IMR-90 (cell line): ENCODE data around the gene PRKN. TPM values are rescaled to one million over a fixed set of nuclear protein-coding genes. Genes with fewer than 3 reads are reported as not detected.
"Not testable (repeated sequence)": the region's sequence is repeated elsewhere in the genome, so short reads cannot be mapped to it uniquely, and the experiment has no call there.

Experiments
- ATAC-seq: fragments of 200-7000 bp; cut with Tn5 transposase; 2 replicates; pipeline ENCODE4 v1.9.1; 2020; ENCODE audit warnings: low read depth, mild to moderate bottlenecking, moderate library complexity
- BruUV-seq: library from RNA; stranded (reverse); fragments of 400-500 nt; replicated peaks from 2 replicates; lab custom pipeline; 2021; lab: Mats Ljungman, UMichigan
- CTCF ChIA-PET: fragments of 300-600 bp; formaldehyde crosslinking; extraction: SDS; loops from one replicate; lab custom pipeline; 2021; ENCODE audit warnings: antibody characterized with exemption; lab: Yijun Ruan, JAX
- POLR2A ChIA-PET: fragments of 300-600 bp; sonication (Branson Sonifier 250); formaldehyde crosslinking; loops from one replicate; lab custom pipeline; 2022; ENCODE audit warnings: antibody characterized with exemption; ENCODE audit not compliant: unreplicated experiment; lab: Charles Lee
- DNase-seq: peaks from one replicate; pipeline ENCODE4 v3.0.0; 2013
- H2AFZ ChIP-seq: replicated peaks from 2 replicates; pipeline ENCODE3; 2013; ENCODE audit warnings: low read length, mild to moderate bottlenecking; ENCODE audit not compliant: poor library complexity
- H2AK5ac ChIP-seq: 2 replicates; pipeline ENCODE4 v1.6.1; 2013; ENCODE audit warnings: low read depth, low read length, inconsistent platforms
- H2AK9ac ChIP-seq: replicated peaks from 2 replicates; pipeline ENCODE3; 2013; ENCODE audit warnings: mild to moderate bottlenecking, low read depth, low read length, moderate library complexity; ENCODE audit not compliant: poor library complexity
- H2BK120ac ChIP-seq: 2 replicates; pipeline ENCODE4 v1.6.1; 2013; ENCODE audit warnings: low read depth, low read length, inconsistent platforms
- H2BK15ac ChIP-seq: 3 replicates; pipeline ENCODE4 v1.6.1; 2013; ENCODE audit warnings: low read depth, low read length, inconsistent platforms
- H2BK20ac ChIP-seq: 2 replicates; pipeline ENCODE4 v1.6.1; 2013; ENCODE audit warnings: low read depth, mild to moderate bottlenecking, inconsistent platforms, low read length, moderate library complexity
- H2BK5ac ChIP-seq: 2 replicates; pipeline ENCODE4 v1.6.1; 2013; ENCODE audit warnings: mild to moderate bottlenecking, low read depth, low read length, inconsistent platforms; ENCODE audit not compliant: poor library complexity, severe bottlenecking
- H3K14ac ChIP-seq: replicated peaks from 2 replicates; pipeline ENCODE4 v1.6.1; 2013; ENCODE audit warnings: low read depth, low read length, inconsistent platforms
- H3K18ac ChIP-seq: 2 replicates; pipeline ENCODE4 v1.6.1; 2013; ENCODE audit warnings: low read depth, low read length, control low read depth
- H3K23ac ChIP-seq: 2 replicates; pipeline ENCODE4 v1.6.1; 2013; ENCODE audit warnings: low read depth, low read length, inconsistent platforms
- H3K27ac ChIP-seq: 2 replicates; pipeline ENCODE4 v1.5.1; 2013; ENCODE audit warnings: mild to moderate bottlenecking, control low read depth, low read length; ENCODE audit not compliant: insufficient read depth
- H3K27me3 ChIP-seq: 2 replicates; pipeline ENCODE4 v1.6.1; 2013; ENCODE audit warnings: low read length; ENCODE audit not compliant: control insufficient read depth, insufficient read depth
- H3K36me3 ChIP-seq: 2 replicates; pipeline ENCODE4 v1.6.1; 2013; ENCODE audit warnings: low read length, mixed read lengths; ENCODE audit not compliant: control insufficient read depth, insufficient read depth
- H3K4ac ChIP-seq: 2 replicates; pipeline ENCODE4 v1.6.1; 2013; ENCODE audit warnings: low read depth, low read length, inconsistent platforms
- H3K4me1 ChIP-seq: 2 replicates; pipeline ENCODE4 v1.6.1; 2013; ENCODE audit warnings: low read length, mixed read lengths; ENCODE audit not compliant: control insufficient read depth, insufficient read depth
- H3K4me2 ChIP-seq: 2 replicates; pipeline ENCODE4 v1.6.1; 2013; ENCODE audit warnings: low read depth, mild to moderate bottlenecking, control low read depth, low read length, moderate library complexity
- H3K4me3 ChIP-seq: 2 replicates; pipeline ENCODE4 v1.5.1; 2013; ENCODE audit warnings: low read depth, mild to moderate bottlenecking, control low read depth, low read length, moderate library complexity; ENCODE audit not compliant: insufficient read depth
- H3K56ac ChIP-seq: 2 replicates; pipeline ENCODE4 v1.6.1; 2013; ENCODE audit warnings: low read length, inconsistent platforms; ENCODE audit not compliant: insufficient read depth; ENCODE audit errors: extremely low read depth
- H3K79me1 ChIP-seq, 2 experiments: 2 replicates each; pipeline ENCODE4 v1.6.1; 2013; ENCODE audit warnings: low read length in 2 of 2, inconsistent platforms in 1 of 2, low read depth in 1 of 2
- H3K9ac ChIP-seq: 2 replicates; pipeline ENCODE4 v1.6.1; 2013; ENCODE audit warnings: low read depth, low read length, control low read depth
- H3K9me1 ChIP-seq: 2 replicates; pipeline ENCODE4 v1.6.1; 2013; ENCODE audit warnings: low read length, inconsistent platforms; ENCODE audit not compliant: insufficient read depth
- H3K9me3 ChIP-seq: 2 replicates; pipeline ENCODE4 v1.6.1; 2013; ENCODE audit warnings: low read length; ENCODE audit not compliant: control insufficient read depth, insufficient read depth
- H4K20me1 ChIP-seq: 2 replicates; pipeline ENCODE4 v1.6.1; 2013; ENCODE audit warnings: low read length, inconsistent platforms; ENCODE audit not compliant: insufficient read depth
- H4K5ac ChIP-seq: 2 replicates; pipeline ENCODE4 v1.6.1; 2013; ENCODE audit warnings: mild to moderate bottlenecking, low read depth, low read length, control low read depth
- H4K8ac ChIP-seq, 2 experiments: 2 replicates each; pipeline ENCODE4 v1.6.1; 2013; ENCODE audit warnings: low read depth in 2 of 2, low read length in 2 of 2, control low read depth in 1 of 2, inconsistent platforms in 1 of 2
- H4K91ac ChIP-seq: 2 replicates; pipeline ENCODE4 v1.6.1; 2013; ENCODE audit warnings: low read depth, low read length, inconsistent platforms; ENCODE audit not compliant: insufficient read depth
- WGBS, 2 experiments: methylation state at CpG; one replicate each; pipeline versions ENCODE4 v1.1.5 to v1.1.7; 2013; ENCODE audit warnings: missing lambda C conversion rate in 2 of 2; ENCODE audit not compliant: insufficient read length in 1 of 2; ENCODE audit errors: extremely low coverage in 2 of 2; 5-methylcytosine and 5-hydroxymethylcytosine counted together
- dilution Hi-C: fragments of 300-500 bp; cut with HindIII; formaldehyde crosslinking; loops from one replicate; pipeline ENCODE4 v1.14.3; 2018; ENCODE audit warnings: low sequenced_read_pairs; ENCODE audit not compliant: unreplicated experiment
- in situ Hi-C: fragments of 300-500 bp; cut with MboI; formaldehyde crosslinking; loops from 3 replicates; pipeline ENCODE4 v1.14.3; 2019; ENCODE audit warnings: low sequenced_read_pairs, inconsistent platforms, mixed read lengths
- intact Hi-C: fragments of 100-400 bp; cut with micrococcal nuclease; formaldehyde crosslinking; loops from 2 replicates; pipeline ENCODE4 v1.10.0; 2022
- polyA plus RNA-seq, 3 experiments: library from polyadenylated mRNA; depleted of rRNA; stranded (reverse); fragments of >200 nt; gene quantifications; 2 replicates each; pipeline ENCODE4 v1.2.3, GENCODE V29; 2012; ENCODE audit warnings: low replicate concordance in 1 of 3
- total RNA-seq: library from RNA; depleted of rRNA; stranded (reverse); fragments of >200 nt; gene quantifications from 2 replicates; pipeline ENCODE4 v1.2.3, GENCODE V29; 2012

PRKN gene
- total and polyA plus RNA-seq, 2 of the 4 experiments (the other 2 are of a cell fraction), result 0.15 to 0.18 TPM

DNA sequence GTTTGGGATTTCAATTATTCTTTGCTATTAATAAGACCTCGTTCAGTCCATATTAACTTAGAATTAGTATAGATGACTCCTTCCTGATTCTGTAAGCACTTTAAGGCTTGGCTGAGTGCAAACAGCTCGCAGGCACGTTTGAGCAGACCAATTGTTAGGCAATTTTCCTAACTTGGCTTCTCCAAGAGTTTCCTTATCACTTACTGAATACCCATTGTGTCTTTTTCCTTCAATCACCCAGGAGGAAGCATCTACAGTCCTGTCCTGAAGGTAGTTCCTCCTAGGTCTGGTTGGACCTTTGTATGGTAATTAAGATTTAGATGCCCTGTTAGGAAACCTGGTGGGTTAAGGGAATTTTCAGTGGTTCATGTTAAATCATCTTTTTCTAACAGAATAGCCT is 1414.1 kb downstream of the PRKN start:
- CTCF ChIA-PET, H3K9ac ChIP-seq, H4K8ac ChIP-seq, H2BK120ac ChIP-seq, H3K56ac ChIP-seq, H3K14ac ChIP-seq, DNase-seq, dilution Hi-C loops, H3K27ac ChIP-seq, H3K4me2 ChIP-seq, H3K23ac ChIP-seq, H4K5ac ChIP-seq, H4K20me1 ChIP-seq, H2AK9ac ChIP-seq, H3K4me3 ChIP-seq, BruUV-seq, H2BK5ac ChIP-seq, H4K91ac ChIP-seq, in situ Hi-C loops, H2BK20ac ChIP-seq, H3K79me1 ChIP-seq, POLR2A ChIA-PET, H3K4me1 ChIP-seq, H2AFZ ChIP-seq, H3K27me3 ChIP-seq, intact Hi-C loops, H3K9me1 ChIP-seq, ATAC-seq, H3K9me3 ChIP-seq, H3K18ac ChIP-seq, H2BK15ac ChIP-seq, H2AK5ac ChIP-seq, H3K36me3 ChIP-seq, H3K4ac ChIP-seq: not testable (repeated sequence)
- whole genome bisulfite sequencing, 2 experiments, result no CpG with 5 or more reads among the region's 3 CpGs

DNA sequence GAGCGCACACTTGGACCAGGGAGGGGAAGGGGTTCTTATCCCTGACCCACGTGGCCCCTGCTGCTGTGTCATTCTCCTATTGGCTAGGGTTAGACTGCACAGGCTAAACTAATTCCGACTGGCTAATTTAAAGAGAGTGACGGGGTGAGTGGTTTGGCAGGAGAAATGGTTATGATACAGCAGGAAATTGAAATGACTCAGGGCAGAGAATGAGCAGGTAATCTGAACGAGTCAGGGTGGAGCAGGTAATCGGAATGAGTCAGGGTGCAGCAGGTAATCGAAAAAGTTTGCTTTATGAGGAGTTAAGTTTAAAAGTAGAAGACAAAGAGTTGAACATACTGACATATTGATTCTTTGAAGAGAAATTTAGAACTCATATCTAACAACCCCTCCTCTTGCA is 1417.8 kb downstream of the PRKN start:
- POLR2A ChIA-PET, H2AFZ ChIP-seq, in situ Hi-C loops, DNase-seq, intact Hi-C loops, H3K36me3 ChIP-seq, H3K4ac ChIP-seq, dilution Hi-C loops, H2AK5ac ChIP-seq, H3K9ac ChIP-seq, H4K5ac ChIP-seq, H3K27me3 ChIP-seq, BruUV-seq, H3K56ac ChIP-seq, H3K9me1 ChIP-seq, H2BK120ac ChIP-seq, H2BK15ac ChIP-seq, H3K27ac ChIP-seq, H3K9me3 ChIP-seq, CTCF ChIA-PET, H4K20me1 ChIP-seq, H4K91ac ChIP-seq, H3K4me1 ChIP-seq, H3K4me2 ChIP-seq, H3K79me1 ChIP-seq, H3K23ac ChIP-seq, H3K14ac ChIP-seq, H3K18ac ChIP-seq, H4K8ac ChIP-seq, H2BK5ac ChIP-seq, ATAC-seq, H2BK20ac ChIP-seq, H3K4me3 ChIP-seq, H2AK9ac ChIP-seq: not testable (repeated sequence)
- WGBS, 2 experiments, result no CpG with 5 or more reads among the region's 7 CpGs
